HG02852 (cell line): ENCODE results near the gene C20orf202.
"Not testable (repeated sequence)": the region's sequence is repeated elsewhere in the genome, so short reads cannot be mapped to it uniquely, and the experiment has no call there.

ENCODE experiments used
- ATAC-seq: cut with Tn5 transposase; IDR thresholded peaks from one replicate; pipeline ENCODE4 v1.9.1; 2021; ENCODE audit warnings: mild to moderate bottlenecking, moderate library complexity; ENCODE audit not compliant: unreplicated experiment

Gene C20orf202

GRCh38 chr20:1242530-1242929 lies 39.3 kb downstream of the C20orf202 start:
- ATAC-seq, result no peak

GRCh38 chr20:1245578-1245977 lies 42.3 kb downstream of the C20orf202 start:
- no peak for ATAC-seq

GRCh38 chr20:1247689-1248088 lies 44.4 kb downstream of the C20orf202 start:
- ATAC-seq, result no peak

- not testable (repeated sequence) for ATAC-seq
Measured at GRCh38 chr20:1250282-1250681, 47.0 kb downstream of the C20orf202 start.

GRCh38 chr20:1252416-1252815 lies 49.2 kb downstream of the C20orf202 start:
- no peak for ATAC-seq

- ATAC-seq, result no peak
Measured at GRCh38 chr20:1254254-1254653, 51.0 kb downstream of the C20orf202 start.

- ATAC-seq, result no peak
Measured at GRCh38 chr20:1255675-1256074, 52.4 kb downstream of the C20orf202 start.
